ENCODE results near the gene CFAP70. TPM values are rescaled to one million over a fixed set of nuclear protein-coding genes. Genes with fewer than 3 reads are reported as not detected.

The CFAP70 gene
- total RNA-seq, 4 donors from 2014 or later, result 3.9 to 8.1 (median 6.3) TPM

DNA sequence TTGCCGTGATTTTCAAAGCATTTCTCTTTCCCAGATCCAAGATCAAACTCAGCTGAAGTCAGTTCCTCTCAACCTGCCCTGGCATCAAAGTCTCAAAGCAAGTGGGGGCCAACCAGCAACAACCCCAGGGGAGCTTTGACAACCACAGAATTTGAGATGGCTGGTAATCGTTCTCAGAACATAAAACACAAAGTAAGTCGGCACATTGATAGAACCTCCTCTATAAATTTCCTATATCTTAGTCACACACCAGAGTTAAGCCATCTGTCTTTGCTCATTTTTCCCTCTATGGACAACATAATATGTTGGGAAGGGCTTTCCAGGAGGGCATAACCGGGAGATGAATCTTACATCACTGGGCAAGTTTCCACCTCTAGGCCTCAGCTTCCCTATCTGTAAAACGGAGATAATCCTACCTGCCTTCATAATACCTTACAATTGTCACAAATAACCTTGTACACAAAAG lies 110.4 kb downstream of the CFAP70 start:
- TF ChIP-seq, protein P1, sequence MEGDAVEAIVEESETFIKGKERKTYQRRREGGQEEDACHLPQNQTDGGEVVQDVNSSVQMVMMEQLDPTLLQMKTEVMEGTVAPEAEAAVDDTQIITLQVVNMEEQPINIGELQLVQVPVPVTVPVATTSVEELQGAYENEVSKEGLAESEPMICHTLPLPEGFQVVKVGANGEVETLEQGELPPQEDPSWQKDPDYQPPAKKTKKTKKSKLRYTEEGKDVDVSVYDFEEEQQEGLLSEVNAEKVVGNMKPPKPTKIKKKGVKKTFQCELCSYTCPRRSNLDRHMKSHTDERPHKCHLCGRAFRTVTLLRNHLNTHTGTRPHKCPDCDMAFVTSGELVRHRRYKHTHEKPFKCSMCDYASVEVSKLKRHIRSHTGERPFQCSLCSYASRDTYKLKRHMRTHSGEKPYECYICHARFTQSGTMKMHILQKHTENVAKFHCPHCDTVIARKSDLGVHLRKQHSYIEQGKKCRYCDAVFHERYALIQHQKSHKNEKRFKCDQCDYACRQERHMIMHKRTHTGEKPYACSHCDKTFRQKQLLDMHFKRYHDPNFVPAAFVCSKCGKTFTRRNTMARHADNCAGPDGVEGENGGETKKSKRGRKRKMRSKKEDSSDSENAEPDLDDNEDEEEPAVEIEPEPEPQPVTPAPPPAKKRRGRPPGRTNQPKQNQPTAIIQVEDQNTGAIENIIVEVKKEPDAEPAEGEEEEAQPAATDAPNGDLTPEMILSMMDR (IDR thresholded peaks at IDR 0.05; ENCODE audit: low read depth), result no peak

DNA sequence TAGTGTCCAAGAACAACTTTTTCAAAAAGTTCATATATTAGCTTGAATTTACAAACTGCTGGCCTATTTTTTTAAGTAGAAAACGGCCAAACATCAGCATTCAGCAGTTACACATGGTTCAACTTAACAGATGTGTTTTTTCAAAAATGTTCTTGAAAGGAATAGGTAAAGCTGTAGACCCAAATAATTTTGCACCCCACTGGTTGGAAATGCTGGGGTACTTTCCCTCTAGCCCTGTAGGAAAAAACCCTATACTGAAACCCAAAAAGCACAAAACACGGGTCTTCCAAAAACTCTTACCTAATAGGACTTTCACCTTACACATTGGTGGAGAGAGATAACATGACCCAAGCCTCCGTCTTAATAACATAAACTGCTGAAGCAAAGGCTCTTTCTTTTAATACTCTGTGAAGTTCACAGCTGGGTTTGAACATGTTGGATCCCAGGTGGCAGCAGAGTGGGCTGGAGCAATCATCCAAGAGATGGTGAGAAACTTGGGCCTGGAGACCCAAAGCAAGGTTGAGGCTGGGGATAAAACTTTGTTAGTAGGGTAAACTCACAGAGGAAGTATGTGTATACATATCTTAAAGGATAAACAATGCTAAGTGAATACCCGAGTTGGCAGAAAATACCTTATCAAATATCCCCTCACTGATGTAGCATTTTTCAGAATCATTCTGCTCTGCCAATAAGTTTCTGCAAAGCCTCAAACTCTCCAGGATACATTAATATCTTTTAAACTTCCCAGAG lies 111.0 kb downstream of the CFAP70 start:
- TF ChIP-seq, protein P1 (IDR thresholded peaks at IDR 0.05; ENCODE audit: low read depth), result no peak

DNA sequence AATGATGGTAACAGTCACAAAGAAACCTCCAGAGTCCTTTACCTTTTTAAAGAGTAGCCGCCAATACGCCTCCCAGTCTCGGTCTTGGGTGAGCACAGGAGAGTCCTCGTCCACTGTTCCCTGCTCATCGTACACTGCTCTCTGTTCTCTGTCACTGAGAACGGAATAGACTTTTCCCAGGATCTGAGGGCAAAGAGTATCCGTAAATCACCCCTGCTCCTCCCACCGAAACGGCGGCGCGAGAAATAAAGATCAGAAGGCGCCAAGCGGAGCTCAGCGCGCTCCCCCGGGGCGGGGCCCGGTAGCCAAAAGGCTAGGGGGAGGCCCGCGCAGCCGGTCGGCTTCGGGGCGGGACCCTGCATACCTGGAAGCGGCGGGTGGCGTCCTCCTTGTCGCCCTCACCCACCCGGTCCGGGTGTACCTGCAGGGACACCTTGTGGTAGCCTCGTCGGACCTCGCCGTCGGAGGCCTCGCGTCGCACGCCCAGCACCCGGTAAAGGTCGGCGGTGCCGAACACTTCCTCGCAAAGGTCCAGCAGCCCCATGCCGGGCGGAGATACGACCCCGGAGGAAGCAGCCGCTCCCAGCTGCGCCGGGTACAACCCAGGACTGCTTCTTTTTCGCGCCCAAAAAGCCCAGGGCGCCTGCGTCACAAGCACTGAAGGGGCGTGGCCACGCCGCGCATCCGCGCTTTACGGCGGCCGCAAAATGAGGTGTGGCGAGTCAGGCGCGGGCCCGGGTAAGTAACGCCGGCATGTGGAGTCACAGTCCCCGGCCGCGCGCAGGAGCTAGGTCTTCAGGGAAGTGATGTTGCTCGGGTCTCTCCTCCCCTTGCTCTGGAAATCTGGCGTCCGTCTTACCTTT lies 111.8 kb downstream of the CFAP70 start, which contains the start of gene DNAJC9:
DNAJC9 (minus strand) TSS at position 610 of the 863 bp plus-strand sequence; CDS start at position 544, 66 bp downstream.
- TF ChIP-seq, protein P1 (IDR thresholded peaks at IDR 0.05; ENCODE audit: low read depth), result no peak

DNA sequence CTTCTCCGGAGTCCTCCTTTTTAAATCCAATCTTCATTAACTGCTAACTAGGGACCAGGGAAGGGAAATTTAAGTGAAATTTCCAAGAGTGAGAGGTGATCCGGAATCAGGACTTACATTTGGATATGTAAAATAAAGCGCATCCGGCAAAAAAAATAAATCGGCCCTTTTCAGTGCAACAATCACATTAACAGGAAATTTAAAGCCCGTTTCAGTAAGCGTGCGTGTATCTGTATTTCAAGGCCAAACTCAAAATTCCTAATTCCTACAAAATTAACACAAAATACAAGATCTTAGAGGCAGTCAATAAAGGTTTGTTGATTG lies 112.4 kb downstream of the CFAP70 start:
- TF ChIP-seq, protein P1 (IDR thresholded peaks at IDR 0.05; ENCODE audit: low read depth), result no peak

DNA sequence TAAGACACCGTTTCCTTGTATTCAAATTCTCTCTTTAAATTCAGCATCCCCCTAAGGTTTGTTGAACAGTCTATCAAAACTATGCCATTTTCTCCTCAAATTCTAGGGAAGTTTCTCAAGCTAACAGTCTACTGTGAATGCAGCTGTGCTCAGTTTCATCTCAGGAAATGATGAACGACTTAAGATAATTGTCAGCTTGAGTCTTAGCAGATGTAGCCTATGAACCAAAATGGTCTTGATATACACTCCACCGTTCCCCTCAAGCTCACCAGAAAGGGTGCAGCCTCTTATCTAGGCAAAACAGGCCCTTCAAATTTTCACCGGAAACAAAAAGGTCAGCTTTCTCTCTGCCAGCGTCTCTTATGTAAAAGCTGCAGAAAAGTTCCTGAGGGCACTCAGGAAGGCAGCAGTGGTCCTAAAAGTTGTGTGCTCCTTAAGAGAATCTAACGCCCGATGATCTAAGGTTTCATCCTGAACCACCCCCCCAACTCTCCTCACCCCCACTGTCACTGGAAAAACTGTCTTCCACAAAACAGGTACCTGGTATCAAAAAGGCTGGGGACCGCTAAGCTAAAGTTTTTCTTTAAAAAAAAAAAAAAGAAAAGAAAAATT lies 113.7 kb downstream of the CFAP70 start:
- TF ChIP-seq, protein P1 (IDR thresholded peaks at IDR 0.05; ENCODE audit: low read depth), result no peak

DNA sequence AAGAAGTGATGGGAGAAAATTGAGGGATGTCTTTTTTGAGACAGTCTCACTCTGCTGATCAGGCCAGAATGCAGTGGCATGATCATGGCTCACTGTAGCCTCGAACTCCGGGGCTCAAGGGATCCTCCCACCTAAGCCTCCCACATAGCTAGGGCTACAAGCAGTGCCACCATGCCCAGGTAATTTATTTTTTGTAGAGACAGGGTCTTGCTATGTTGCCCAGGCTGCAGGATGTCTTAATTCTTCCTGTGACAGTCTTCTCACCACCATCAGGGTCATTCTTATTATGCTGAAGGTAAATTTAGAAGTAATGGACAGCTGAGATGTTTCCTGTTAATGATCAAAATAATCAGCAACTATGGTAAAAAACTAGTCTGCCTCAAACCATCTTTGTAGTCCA lies 118.8 kb downstream of the CFAP70 start:
- TF ChIP-seq, protein P1 (IDR thresholded peaks at IDR 0.05; ENCODE audit: low read depth), result no peak
